NCI-H526 (cell line): ENCODE data around the gene TMEM14C.
A peak's percentile ranks its signal among the peaks of the same experiment; 100 is the strongest.

Source experiments
- DNase-seq, 2 experiments: peaks; one replicate each; lab custom pipeline; 2025; lab: John Stamatoyannopoulos, UW

The TMEM14C gene

GRCh38 chr6:10759884-10760329 lies 37.0 kb downstream of the TMEM14C start:
- no peak for DNase-seq

DNA sequence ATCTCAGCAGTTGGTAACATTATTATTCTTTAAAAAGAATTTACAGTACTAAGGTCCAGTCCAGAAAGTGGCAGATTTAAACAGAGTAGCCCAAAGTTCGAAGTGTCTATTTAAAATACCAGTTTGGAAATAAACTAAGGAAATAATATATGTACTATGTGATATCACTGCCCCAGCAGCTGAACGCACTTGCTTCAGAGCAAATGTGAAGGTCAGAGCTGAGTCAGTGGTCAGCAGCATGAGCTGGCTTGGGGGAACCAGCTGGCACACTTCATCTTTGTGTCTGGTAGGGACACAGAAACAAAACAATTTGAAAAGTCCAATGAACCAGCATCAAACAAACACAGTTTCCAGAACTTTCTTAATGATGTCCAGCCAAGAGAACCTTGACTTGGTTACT lies 40.1 kb downstream of the TMEM14C start:
- DNase-seq: no peak

- DNase-seq: no peak
These were observed 46.5 kb downstream of the TMEM14C start for GRCh38 chr6:10769419-10769818.

GRCh38 chr6:10771371-10771894 lies 48.6 kb downstream of the TMEM14C start:
- peak in 1 of 2 experiments; percentile 4 for DNase-seq

DNA sequence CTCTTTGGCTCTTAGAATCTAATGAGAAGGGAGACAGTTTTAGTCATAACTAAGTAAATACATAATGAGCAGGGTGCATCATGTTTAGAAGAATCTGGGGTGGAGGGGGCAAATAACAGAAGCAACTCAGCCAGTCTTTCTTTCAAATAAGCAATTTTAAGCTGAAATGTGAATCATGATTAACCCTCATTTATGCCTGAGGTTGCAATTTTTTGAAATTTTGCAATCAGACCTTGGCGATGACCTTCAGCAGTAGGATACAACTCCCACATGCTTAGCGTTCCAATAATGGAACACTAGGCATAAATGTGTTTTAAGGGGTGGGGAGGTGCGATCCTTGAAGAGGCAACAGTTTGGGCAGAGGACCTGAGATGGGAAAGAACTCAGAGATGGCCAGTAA lies 55.4 kb downstream of the TMEM14C start:
- no peak for DNase-seq

DNA sequence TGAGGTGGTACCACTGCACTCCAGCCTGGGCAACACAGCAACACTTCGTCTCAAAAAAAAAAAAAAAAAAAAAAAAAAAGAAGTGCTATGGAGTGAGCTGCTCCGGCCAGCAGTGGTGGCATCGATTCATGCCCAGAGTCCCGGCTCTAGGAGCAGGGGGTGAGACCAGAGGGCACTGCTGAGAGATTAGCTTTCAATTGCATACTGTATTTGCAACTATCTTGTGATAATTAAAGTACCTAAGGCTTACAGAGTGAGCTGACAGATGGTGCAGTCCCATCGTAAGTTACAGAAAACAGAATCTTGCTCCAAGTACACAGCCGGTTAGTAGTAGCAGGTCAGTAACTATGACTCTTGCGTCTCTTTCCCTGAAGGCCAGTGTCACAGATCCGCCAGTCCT lies 56.2 kb downstream of the TMEM14C start:
- DNase-seq: no peak
